Neural cell (in vitro differentiated cells): ENCODE measurements around the gene CCNY.

Experiments used
- EP300 ChIP-seq: fragments of 450-650 bp; conservative IDR thresholded peaks from 2 replicates; pipeline ENCODE4 v1.6.1; 2014; ENCODE audit warnings: antibody characterized with exemption, mild to moderate bottlenecking, moderate library complexity; ENCODE audit not compliant: poor library complexity, severe bottlenecking
- EZH2 ChIP-seq: fragments of 200-600, 300-800 bp; shearing (Covaris generic), sonication (generic); IDR thresholded peaks from 2 replicates; pipeline ENCODE4 v1.6.1; 2014; ENCODE audit warnings: antibody characterized with exemption, low read length, borderline replicate concordance, mild to moderate bottlenecking; ENCODE audit not compliant: insufficient read depth, poor library complexity, severe bottlenecking
- POLR2AphosphoS5 ChIP-seq: IDR thresholded peaks from 2 replicates; pipeline ENCODE4 v1.6.1; 2012
- REST ChIP-seq: IDR thresholded peaks from 2 replicates; pipeline ENCODE4 v1.6.1; 2012; ENCODE audit warnings: borderline replicate concordance
- SMC3 ChIP-seq: fragments of 450-650 bp; conservative IDR thresholded peaks from 2 replicates; pipeline ENCODE4 v1.6.1; 2014; ENCODE audit warnings: antibody characterized with exemption, mild to moderate bottlenecking, moderate library complexity; ENCODE audit not compliant: poor library complexity
- TAF1 ChIP-seq: IDR thresholded peaks from 2 replicates; pipeline ENCODE4 v1.6.1; 2012; ENCODE audit warnings: low read depth
- TF ChIP-seq, protein P1 (sequence below): fragments of 450-650 bp; IDR thresholded peaks from 2 replicates; pipeline ENCODE4 v1.5.1; 2014; ENCODE audit warnings: antibody characterized with exemption, mild to moderate bottlenecking, moderate library complexity; ENCODE audit not compliant: poor library complexity, severe bottlenecking

DNA sequence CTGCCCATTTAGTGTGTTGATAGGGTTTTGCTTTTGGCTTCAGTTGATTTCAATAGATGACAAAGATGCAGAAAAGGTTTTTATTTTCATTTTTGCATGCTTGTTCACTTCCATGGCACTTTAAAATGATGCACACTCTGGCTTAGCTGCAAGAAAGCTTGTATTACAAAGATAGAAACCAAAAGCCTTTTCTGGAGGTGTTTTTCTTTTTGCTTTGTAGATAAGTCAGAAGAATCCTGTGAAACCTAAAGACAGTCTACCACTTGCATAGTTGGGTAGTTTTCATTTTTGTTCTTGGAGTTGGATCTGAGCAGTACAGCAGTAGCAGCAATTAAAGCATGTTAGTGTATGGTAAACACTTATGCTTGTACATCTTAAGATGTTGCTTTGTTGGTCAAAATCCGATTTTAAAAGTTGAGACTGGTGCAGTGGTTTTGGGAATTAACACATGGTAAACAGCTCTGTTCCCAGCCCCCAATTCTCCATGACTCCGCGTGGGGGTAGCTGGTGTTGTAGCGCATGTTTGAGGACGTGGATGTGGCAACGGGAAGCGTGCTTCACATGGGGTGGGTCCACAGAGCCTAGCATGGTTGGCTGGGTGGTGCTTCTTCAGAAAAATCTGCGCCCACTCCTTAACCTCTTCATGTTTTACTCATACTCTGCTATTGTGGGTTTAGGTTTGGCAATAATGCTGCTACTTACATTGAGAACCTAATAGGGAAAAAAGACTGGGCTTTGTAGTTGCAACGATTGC, 19.8 kb downstream of the CCNY start:
- TF ChIP-seq, protein P1, sequence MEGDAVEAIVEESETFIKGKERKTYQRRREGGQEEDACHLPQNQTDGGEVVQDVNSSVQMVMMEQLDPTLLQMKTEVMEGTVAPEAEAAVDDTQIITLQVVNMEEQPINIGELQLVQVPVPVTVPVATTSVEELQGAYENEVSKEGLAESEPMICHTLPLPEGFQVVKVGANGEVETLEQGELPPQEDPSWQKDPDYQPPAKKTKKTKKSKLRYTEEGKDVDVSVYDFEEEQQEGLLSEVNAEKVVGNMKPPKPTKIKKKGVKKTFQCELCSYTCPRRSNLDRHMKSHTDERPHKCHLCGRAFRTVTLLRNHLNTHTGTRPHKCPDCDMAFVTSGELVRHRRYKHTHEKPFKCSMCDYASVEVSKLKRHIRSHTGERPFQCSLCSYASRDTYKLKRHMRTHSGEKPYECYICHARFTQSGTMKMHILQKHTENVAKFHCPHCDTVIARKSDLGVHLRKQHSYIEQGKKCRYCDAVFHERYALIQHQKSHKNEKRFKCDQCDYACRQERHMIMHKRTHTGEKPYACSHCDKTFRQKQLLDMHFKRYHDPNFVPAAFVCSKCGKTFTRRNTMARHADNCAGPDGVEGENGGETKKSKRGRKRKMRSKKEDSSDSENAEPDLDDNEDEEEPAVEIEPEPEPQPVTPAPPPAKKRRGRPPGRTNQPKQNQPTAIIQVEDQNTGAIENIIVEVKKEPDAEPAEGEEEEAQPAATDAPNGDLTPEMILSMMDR = no peak
- TF ChIP-seq EP300 (no peak), EZH2 (no peak), POLR2AphosphoS5 (no peak), SMC3 (no peak), TAF1 (no peak), REST (no peak)
